Suprapubic skin (tissue), 4 donors: ENCODE measurements around the gene STXBP1. TPM values are rescaled to one million over a fixed set of nuclear protein-coding genes. Genes with fewer than 3 reads are reported as not detected.

Experiments
- DNase-seq, 2 donors: peaks; one replicate each; pipeline ENCODE4 v3.0.0-alpha.2; 2019; ENCODE audit warnings: low spot score in 2 of 2
- H3K27ac ChIP-seq: fragments of 200-600 bp; sonication (generic); one replicate; pipeline ENCODE4 v1.5.1; 2019
- H3K27me3 ChIP-seq: fragments of 200-600 bp; sonication (generic); one replicate; pipeline ENCODE4 v1.5.1; 2019
- H3K36me3 ChIP-seq: fragments of 200-600 bp; sonication (generic); one replicate; pipeline ENCODE4 v1.5.1; 2019
- H3K4me1 ChIP-seq: fragments of 200-600 bp; sonication (generic); one replicate; pipeline ENCODE4 v1.5.1; 2019
- H3K4me3 ChIP-seq: fragments of 200-600 bp; sonication (generic); one replicate; pipeline ENCODE4 v1.5.1; 2019; ENCODE audit warnings: mild to moderate bottlenecking
- H3K9me3 ChIP-seq: fragments of 200-600 bp; sonication (generic); one replicate; pipeline ENCODE4 v1.5.1; 2019
- CTCF ChIP-seq, 2 donors: fragments of 200-600 bp in 1 of 2; fragments of 450-650 bp in 1 of 2; sonication (generic) in 1 of 2; IDR thresholded peaks; one replicate each; pipeline ENCODE4 v1.5.1; 2016 to 2019; ENCODE audit warnings: antibody characterized with exemption in 2 of 2, mild to moderate bottlenecking in 1 of 2, moderate library complexity in 1 of 2
- EP300 ChIP-seq: sonication (generic); formaldehyde crosslinking; IDR thresholded peaks from one replicate; pipeline ENCODE4 v1.6.1; 2017; ENCODE audit warnings: antibody characterized with exemption
- POLR2A ChIP-seq, 2 donors: fragments of 450-650 bp; IDR thresholded peaks; one replicate each; pipeline ENCODE4 v1.6.1; 2017; ENCODE audit warnings: antibody characterized with exemption in 2 of 2, mild to moderate bottlenecking in 2 of 2, moderate library complexity in 2 of 2
- POLR2AphosphoS5 ChIP-seq, 3 donors: sonication (generic); formaldehyde crosslinking; IDR thresholded peaks; one replicate each; pipeline ENCODE4 v1.6.1; 2017; ENCODE audit warnings: antibody characterized with exemption in 3 of 3
- WGBS: methylation state at CpG from one replicate; pipeline ENCODE4 v1.1.5; 2018; 5-methylcytosine and 5-hydroxymethylcytosine counted together
- total RNA-seq, 4 donors: library from RNA; depleted of rRNA; stranded (reverse); fragments of >200 nt; gene quantifications; one replicate each; pipeline ENCODE4 v1.1.0, GENCODE V29; 2016

The STXBP1 gene
- total RNA-seq, 4 donors from 2014 or later, result 18.4 to 28.2 (median 24.5) TPM

DNA sequence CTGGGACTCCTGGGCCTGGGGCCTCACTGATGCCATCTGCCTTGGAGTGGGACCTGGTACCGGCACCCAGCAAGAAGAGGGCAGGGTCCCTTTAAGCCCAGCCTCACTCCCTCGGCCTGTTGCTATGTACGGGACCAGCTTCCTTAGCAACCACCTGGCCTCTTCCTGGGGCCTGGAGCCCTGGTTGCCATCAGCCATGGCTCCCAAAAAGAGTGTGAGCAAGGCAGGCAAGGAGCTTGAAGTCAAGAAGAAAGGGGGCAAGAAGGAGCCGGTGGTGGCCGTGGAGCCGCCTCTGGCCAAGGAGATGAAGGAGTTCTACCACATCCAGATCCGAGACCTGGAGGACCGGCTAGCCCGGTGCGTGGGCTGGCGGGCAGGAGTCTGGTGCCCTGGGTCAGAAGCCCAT is 94.8 kb downstream of the STXBP1 start, which contains the start of gene CFAP157:
Gene CFAP157, plus strand, starts transcription at position 153 of the 406 bp plus-strand sequence. Its CDS starts 44 bp downstream, at position 197.
- TF ChIP-seq POLR2A (IDR thresholded peaks at IDR 0.05), result no peak
- TF ChIP-seq EP300, result no peak
- TF ChIP-seq POLR2AphosphoS5 (IDR thresholded peaks at IDR 0.05), result no peak
- no peak for TF ChIP-seq CTCF (IDR thresholded peaks at IDR 0.05)
- no peak within 1 kb of the TSS for H3K4me3 ChIP-seq
- no peaks in the 10 kb centered on the region for H3K9me3 ChIP-seq
- H3K36me3 ChIP-seq, result no peaks in the 10 kb centered on the region
- H3K27me3 ChIP-seq, result no peaks in the 10 kb centered on the region
- peaks cover 2% of the 10 kb centered on the region for H3K4me1 ChIP-seq
- no peak for DNase-seq
- no peak within 1 kb of the TSS for H3K27ac ChIP-seq
- WGBS, result 67% methylated on average over 10 of the region's 11 CpGs

GRCh38 chr9:127707766-127708165 is 95.7 kb downstream of the STXBP1 start:
- H3K36me3 ChIP-seq, result no peaks in the 10 kb centered on the region
- TF ChIP-seq POLR2AphosphoS5 (IDR thresholded peaks at IDR 0.05) (no peak), POLR2A (IDR thresholded peaks at IDR 0.05) (no peak), EP300 (no peak), CTCF (IDR thresholded peaks at IDR 0.05) (no peak)
- no peak overlapping the region for H3K27ac ChIP-seq
- no peaks in the 10 kb centered on the region for H3K9me3 ChIP-seq
- no peaks in the 10 kb centered on the region for H3K27me3 ChIP-seq
- H3K4me1 ChIP-seq, result peaks cover 2% of the 10 kb centered on the region
- DNase-seq, result no peak
- no peak overlapping the region for H3K4me3 ChIP-seq
- WGBS, result 67% methylated on average over 3 of the region's 5 CpGs

- Histone ChIP-seq H3K4me3 (no peak overlapping the region), H3K27me3 (no peaks in the 10 kb centered on the region)
Observed at GRCh38 chr9:127708952-127709587, 97.0 kb downstream of the STXBP1 start.

GRCh38 chr9:127710204-127710783 is 98.2 kb downstream of the STXBP1 start:
- no peaks in the 10 kb centered on the region for H3K9me3 ChIP-seq
- H3K4me1 ChIP-seq, result peaks cover 16% of the 10 kb centered on the region
- H3K27me3 ChIP-seq, result no peaks in the 10 kb centered on the region
- no peak for TF ChIP-seq EP300
- no peak for TF ChIP-seq POLR2AphosphoS5 (IDR thresholded peaks at IDR 0.05)
- no peak for TF ChIP-seq POLR2A (IDR thresholded peaks at IDR 0.05)
- TF ChIP-seq CTCF (IDR thresholded peaks at IDR 0.05), result no peak
- 92% methylated on average over 10 of the region's 10 CpGs for WGBS
- H3K27ac ChIP-seq, result no peak overlapping the region
- no peaks in the 10 kb centered on the region for H3K36me3 ChIP-seq
- DNase-seq, result no peak
- H3K4me3 ChIP-seq, result no peak overlapping the region

More at GRCh38 chr9:127708952-127709587, 97.0 kb downstream of the STXBP1 start:
- Histone ChIP-seq H3K36me3 (no peaks in the 10 kb centered on the region), H3K27ac (no peak overlapping the region), H3K4me1 (peaks cover 6% of the 10 kb centered on the region), H3K9me3 (no peaks in the 10 kb centered on the region)
- no peak for DNase-seq
- TF ChIP-seq POLR2A (IDR thresholded peaks at IDR 0.05) (no peak), POLR2AphosphoS5 (IDR thresholded peaks at IDR 0.05) (no peak), CTCF (IDR thresholded peaks at IDR 0.05) (no peak), EP300 (no peak)
- WGBS, result 90% methylated on average over 8 of the region's 8 CpGs

DNA sequence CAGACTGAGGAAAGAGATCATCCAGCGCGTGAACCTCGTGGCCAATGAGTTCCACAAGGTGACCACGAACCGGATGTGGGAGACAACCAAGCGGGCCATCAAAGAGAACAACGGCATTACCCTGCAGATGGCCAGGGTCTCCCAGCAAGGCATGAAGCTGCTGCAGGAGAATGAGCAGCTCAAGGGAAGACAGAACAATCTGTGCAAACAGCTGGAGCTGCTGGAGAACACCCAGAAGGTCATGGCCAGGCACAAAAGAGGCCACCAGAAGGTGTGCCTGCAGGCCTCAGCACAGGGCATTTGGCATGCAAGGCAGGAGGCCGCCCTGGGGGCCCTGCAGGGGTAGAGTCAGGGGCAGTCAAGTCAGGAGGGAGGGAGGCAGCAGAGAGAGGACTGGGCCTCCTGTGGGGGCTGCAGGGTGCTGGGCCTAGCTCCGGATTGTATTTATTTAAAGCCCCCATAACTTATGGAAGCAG is 99.2 kb downstream of the STXBP1 start:
- Histone ChIP-seq H3K27me3 (no peaks in the 10 kb centered on the region), H3K27ac (no peak overlapping the region), H3K9me3 (no peaks in the 10 kb centered on the region), H3K4me1 (peaks cover 20% of the 10 kb centered on the region), H3K4me3 (no peak overlapping the region), H3K36me3 (no peaks in the 10 kb centered on the region)
- no peak for DNase-seq
- whole genome bisulfite sequencing, result 69% methylated on average over 5 of the region's 9 CpGs
- TF ChIP-seq CTCF (IDR thresholded peaks at IDR 0.05), result no peak
- TF ChIP-seq POLR2AphosphoS5 (IDR thresholded peaks at IDR 0.05), result no peak
- TF ChIP-seq EP300, result no peak
- TF ChIP-seq POLR2A (IDR thresholded peaks at IDR 0.05), result no peak
